Measurements from ENCODE around the gene RAF1. TPM values are rescaled to one million over a fixed set of nuclear protein-coding genes. Genes with fewer than 3 reads are reported as not detected.

The RAF1 gene
- total RNA-seq, 1 donor from 2014 or later = 91.0 TPM

DNA sequence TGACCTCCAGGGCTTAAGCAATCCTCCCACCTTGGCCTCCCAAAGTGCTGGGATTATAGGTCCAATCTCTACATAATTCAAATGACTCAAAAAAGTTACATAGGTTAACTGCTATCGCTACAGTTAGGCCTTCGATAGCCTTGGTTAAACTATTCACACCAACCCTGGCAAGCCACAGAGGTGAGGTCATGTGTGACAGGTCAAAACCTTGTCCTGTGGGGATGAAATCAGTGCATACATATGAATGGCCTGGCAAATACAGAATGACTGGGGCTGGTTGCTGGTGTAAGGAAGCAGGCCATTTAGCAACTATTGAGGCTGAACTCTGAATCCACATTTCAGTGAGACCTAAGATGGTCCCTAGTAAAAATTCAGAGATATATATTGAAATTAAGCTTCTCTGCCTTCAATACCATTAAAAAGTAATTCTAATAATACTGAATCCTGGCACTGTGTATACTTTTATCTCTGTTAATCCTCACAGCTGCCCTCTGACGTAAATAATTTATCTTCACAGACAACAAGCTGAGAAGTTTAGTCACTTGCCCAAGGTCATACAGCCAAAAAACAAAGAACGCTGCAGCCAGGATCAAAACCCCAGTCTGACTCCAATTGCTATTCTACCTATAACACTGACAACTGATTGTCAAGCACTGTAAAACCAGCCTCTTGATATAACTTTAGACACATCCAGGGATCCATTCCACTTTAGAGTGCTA, 71.8 kb downstream of the RAF1 start:
- no peak overlapping the region for H3K27ac Mint-ChIP-seq
- no peak for DNase-seq (ENCODE audit: low spot score)
- no peak overlapping the region for H3K4me3 Mint-ChIP-seq
- intact Hi-C loops (cut with micrococcal nuclease) = no loop called here
- H3K36me3 Mint-ChIP-seq (ENCODE audit: low read depth) = peaks cover 39% of the 10 kb centered on the region
- no peaks in the 10 kb centered on the region for H3K9me3 Mint-ChIP-seq
- H3K27me3 Mint-ChIP-seq (ENCODE audit: insufficient read depth) = no peaks in the 10 kb centered on the region
- H3K4me1 Mint-ChIP-seq (ENCODE audit: low read depth) = peaks cover 4% of the 10 kb centered on the region

DNA sequence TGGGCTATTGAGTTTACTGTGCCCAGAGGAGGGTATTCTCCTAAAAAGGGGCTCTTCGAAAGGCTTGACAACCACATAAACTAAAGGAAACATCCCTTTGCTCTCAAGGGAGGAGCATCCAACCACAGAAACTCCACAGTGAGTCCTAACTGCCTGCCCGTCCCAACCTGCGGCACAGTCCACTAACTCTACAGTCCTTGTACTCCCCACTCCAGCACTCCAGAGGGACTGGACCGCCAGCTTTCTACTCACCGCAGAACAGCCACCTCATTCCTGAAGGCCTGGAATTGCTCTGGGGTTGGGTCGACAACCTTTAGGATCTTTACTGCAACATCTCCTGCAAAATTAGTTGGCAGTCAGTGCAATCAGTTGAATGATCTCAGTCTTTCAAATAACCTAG, 72.5 kb downstream of the RAF1 start:
- no peak for DNase-seq (ENCODE audit: low spot score)
- intact Hi-C loops (cut with micrococcal nuclease) = no loop called here
- Mint-ChIP-seq H3K9me3 (no peaks in the 10 kb centered on the region), H3K36me3 (ENCODE audit: low read depth) (peaks cover 37% of the 10 kb centered on the region), H3K4me3 (no peak overlapping the region), H3K27ac (no peak overlapping the region), H3K4me1 (ENCODE audit: low read depth) (peaks cover 4% of the 10 kb centered on the region), H3K27me3 (ENCODE audit: insufficient read depth) (no peaks in the 10 kb centered on the region)

DNA sequence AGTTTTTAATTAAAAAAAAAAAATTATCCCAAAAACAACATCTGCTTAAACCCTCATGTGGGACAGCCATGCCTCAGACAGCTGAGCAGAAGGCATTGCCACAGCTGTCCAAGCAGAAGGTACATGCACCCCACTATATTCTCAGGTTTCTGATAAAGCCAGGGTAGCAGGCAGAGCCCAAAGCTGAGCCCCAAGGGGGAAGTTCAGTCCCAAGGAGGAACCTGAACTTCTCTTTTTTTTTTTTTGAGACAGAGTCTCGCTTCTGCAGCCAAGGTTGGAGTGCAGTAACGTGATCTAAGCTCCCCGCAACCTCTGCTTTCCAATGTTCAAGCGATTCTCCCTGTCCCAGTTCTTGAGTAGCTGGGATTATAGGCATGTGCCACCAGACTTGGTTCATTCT, 73.8 kb downstream of the RAF1 start:
- Mint-ChIP-seq H3K27ac (no peak overlapping the region), H3K9me3 (no peaks in the 10 kb centered on the region), H3K36me3 (ENCODE audit: low read depth) (peaks cover 38% of the 10 kb centered on the region), H3K27me3 (ENCODE audit: insufficient read depth) (no peaks in the 10 kb centered on the region), H3K4me1 (ENCODE audit: low read depth) (peaks cover 4% of the 10 kb centered on the region), H3K4me3 (no peak overlapping the region)
- intact Hi-C loops (cut with micrococcal nuclease) = no loop called here
- DNase-seq (ENCODE audit: low spot score) = no peak

DNA sequence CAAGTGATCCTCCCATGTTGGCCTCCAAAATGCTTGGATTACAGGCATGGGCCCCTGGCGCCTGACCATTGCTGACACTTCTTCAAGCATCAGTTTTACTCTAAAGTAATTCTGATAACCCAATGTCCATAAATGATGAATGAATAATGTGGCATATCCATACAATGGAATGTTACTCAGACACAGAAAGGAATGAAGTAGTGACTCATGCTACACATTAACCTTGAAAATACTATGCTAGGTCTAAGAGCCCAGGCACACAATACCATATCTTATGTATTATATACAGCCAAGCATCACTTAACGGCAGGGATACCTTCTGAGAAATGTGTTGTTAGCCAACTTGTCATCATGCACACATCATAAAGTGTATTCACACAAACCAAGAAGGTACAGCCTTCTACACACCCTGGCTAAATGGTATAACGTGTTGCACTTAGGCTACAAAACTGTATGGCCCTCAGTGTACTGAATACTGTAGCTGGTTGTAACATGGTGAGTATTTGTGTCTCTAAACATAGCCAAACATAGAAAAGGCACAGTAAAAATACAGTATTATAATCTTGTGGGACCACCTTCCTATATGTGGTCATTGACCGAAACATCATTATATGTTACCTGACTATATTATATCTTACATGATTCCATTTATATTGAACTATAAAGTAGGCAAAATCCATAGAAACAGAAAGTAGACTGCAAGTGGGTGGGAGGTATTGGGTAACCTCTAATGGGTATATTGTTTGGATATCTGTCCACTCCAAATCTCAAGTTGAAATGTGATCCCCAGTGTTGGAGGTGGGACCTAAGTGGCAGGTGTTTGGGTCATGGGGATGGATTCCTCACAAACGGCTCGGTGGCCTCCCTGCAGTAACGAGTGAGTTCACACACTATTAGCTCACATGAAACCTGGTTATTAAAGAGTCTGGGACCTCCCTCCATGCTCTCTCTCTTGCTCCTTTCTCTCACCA, 75.6 kb downstream of the RAF1 start:
- Mint-ChIP-seq H3K4me1 (ENCODE audit: low read depth) (no peaks in the 10 kb centered on the region), H3K27ac (no peak overlapping the region), H3K9me3 (no peaks in the 10 kb centered on the region), H3K27me3 (ENCODE audit: insufficient read depth) (no peaks in the 10 kb centered on the region), H3K4me3 (no peak overlapping the region), H3K36me3 (ENCODE audit: low read depth) (peaks cover 39% of the 10 kb centered on the region)
- DNase-seq (ENCODE audit: low spot score) = no peak
- intact Hi-C loops (cut with micrococcal nuclease) = no loop called here

DNA sequence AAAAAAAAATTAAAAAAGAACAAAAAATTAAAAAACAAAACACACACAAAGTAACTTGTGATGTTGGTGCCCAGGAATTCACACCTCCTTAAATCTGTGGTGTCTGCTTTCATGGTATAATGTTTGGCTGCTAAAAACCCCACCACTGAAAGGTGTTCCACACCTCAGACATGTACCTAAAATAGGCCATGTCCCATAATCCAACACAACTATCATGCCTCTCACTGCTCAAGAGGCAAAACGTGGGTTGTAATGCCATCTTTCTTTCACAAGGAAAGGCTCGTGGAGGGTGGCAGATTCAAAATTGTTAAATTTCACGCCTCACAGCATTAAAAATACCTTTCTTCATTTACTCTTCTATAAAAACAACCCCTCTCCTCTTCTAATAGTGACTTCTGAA, 77.5 kb downstream of the RAF1 start:
- no peak overlapping the region for H3K27ac Mint-ChIP-seq
- no peaks in the 10 kb centered on the region for H3K4me1 Mint-ChIP-seq (ENCODE audit: low read depth)
- no peaks in the 10 kb centered on the region for H3K27me3 Mint-ChIP-seq (ENCODE audit: insufficient read depth)
- no peak for DNase-seq (ENCODE audit: low spot score)
- H3K36me3 Mint-ChIP-seq (ENCODE audit: low read depth) = peaks cover 42% of the 10 kb centered on the region
- intact Hi-C loops (cut with micrococcal nuclease) = no loop called here
- no peaks in the 10 kb centered on the region for H3K9me3 Mint-ChIP-seq
- no peak overlapping the region for H3K4me3 Mint-ChIP-seq

DNA sequence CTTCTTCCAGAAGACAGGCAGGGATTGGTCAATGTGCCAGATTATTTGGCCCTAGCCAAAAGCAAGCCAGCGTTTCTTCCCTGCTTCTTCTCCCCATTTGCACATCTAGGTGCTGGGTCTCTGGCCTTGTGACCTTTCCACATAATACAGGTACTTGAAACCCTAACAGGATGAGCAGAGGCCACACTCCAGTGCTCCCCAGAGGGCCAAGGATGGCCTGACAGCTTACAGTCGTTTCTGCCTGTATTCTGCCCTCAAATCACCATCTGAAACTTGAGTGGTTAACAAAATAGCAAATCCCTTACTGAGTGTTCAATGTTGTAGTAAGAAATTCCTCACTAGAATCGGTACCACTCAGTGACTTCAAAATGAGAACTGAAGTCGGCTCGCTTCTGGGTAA, 77.9 kb downstream of the RAF1 start:
- Mint-ChIP-seq H3K36me3 (ENCODE audit: low read depth) (peaks cover 43% of the 10 kb centered on the region), H3K27ac (no peak overlapping the region), H3K27me3 (ENCODE audit: insufficient read depth) (no peaks in the 10 kb centered on the region), H3K4me3 (no peak overlapping the region), H3K4me1 (ENCODE audit: low read depth) (no peaks in the 10 kb centered on the region), H3K9me3 (no peaks in the 10 kb centered on the region)
- DNase-seq (ENCODE audit: low spot score) = no peak
- intact Hi-C loops (cut with micrococcal nuclease) = no loop called here

DNA sequence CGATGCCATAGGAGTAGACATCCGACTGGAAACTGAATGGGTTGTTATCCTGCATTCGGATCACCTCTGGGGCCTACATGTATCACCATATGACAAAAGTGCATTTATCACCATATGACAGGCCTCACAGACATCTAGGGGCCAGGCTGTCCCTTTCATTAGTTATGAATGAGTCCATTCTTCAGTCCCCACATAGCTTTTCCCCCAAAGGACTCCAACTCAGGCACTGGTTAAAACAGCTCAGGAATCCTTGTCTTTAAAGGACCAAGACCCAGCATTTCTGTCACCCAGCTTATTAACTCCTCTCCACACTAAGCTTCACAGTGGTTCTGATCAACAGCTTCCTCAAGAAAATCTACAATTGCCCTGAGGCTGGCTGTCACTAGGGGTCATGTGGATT, 78.7 kb downstream of the RAF1 start:
- Mint-ChIP-seq H3K9me3 (no peaks in the 10 kb centered on the region), H3K27me3 (ENCODE audit: insufficient read depth) (no peaks in the 10 kb centered on the region), H3K4me3 (no peak overlapping the region), H3K4me1 (ENCODE audit: low read depth) (no peaks in the 10 kb centered on the region), H3K36me3 (ENCODE audit: low read depth) (peaks cover 44% of the 10 kb centered on the region), H3K27ac (no peak overlapping the region)
- no peak for DNase-seq (ENCODE audit: low spot score)
- intact Hi-C loops (cut with micrococcal nuclease) = no loop called here

DNA sequence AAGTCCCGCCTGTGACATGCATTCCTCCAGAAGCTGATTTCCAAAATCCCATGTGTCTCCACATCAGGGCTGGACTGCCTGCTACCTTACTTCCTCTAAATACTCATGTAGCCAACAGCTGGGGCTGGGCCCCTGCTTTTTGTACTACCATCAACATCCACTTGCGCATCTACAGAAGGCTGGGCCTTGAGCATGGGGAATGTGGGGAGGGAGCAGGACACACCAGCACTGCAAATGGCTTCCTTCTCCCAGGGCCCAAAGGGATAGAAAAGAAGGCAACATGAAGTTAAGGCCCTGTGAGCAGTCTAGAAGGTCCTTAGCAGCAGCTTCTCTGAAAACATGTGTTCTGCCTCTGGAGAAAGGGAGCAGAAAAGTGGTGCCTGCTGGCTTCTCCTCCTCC, 79.8 kb downstream of the RAF1 start:
- no peaks in the 10 kb centered on the region for H3K9me3 Mint-ChIP-seq
- no peak for DNase-seq (ENCODE audit: low spot score)
- H3K27ac Mint-ChIP-seq = no peak overlapping the region
- no peaks in the 10 kb centered on the region for H3K4me1 Mint-ChIP-seq (ENCODE audit: low read depth)
- H3K36me3 Mint-ChIP-seq (ENCODE audit: low read depth) = peaks cover 45% of the 10 kb centered on the region
- no peak overlapping the region for H3K4me3 Mint-ChIP-seq
- intact Hi-C loops (cut with micrococcal nuclease) = no loop called here
- H3K27me3 Mint-ChIP-seq (ENCODE audit: insufficient read depth) = no peaks in the 10 kb centered on the region

DNA sequence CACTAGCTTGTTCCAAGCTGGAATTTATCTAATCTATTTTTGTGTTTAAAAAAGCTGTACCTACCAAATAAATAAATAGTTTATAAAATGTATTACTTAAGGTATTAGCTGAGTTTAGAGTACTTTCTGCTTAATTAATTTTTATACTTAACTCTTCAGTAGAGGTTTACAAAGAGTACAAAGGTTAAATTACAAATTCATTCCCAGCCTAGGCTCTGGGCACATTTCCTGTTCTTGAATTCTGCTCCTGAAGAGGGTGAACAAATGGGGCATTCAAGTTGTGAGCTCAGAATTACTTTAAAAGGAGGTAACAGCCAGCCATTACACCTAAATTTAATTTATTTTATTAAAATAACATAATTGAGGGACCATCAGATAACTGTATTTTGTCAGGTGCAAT, 80.6 kb downstream of the RAF1 start:
- DNase-seq (ENCODE audit: low spot score) = no peak
- Mint-ChIP-seq H3K36me3 (ENCODE audit: low read depth) (peaks cover 45% of the 10 kb centered on the region), H3K9me3 (no peaks in the 10 kb centered on the region), H3K27me3 (ENCODE audit: insufficient read depth) (no peaks in the 10 kb centered on the region), H3K4me3 (no peak overlapping the region), H3K4me1 (ENCODE audit: low read depth) (no peaks in the 10 kb centered on the region), H3K27ac (no peak overlapping the region)
- intact Hi-C loops (cut with micrococcal nuclease) = no loop called here

DNA sequence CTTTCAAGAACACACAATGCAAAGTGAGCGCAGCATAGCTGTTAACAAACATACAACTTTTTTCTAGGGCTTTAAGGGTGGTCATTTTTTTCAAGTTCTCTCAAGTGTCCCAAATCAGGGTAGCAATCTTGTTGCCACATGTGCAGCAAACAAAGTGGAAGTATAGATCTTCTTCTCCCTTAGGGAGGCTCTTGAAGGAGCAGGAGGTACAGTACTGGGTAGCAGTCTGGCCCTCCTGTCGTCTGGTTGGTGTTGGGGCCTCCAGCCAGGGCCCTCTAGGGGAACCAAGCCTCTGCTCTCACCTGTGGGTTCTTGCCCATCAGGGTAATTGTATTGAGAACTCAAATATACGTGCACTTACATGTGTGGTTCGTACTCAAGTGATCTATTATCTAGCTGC, 81.2 kb downstream of the RAF1 start:
- no peak for DNase-seq (ENCODE audit: low spot score)
- Mint-ChIP-seq H3K27me3 (ENCODE audit: insufficient read depth) (no peaks in the 10 kb centered on the region), H3K9me3 (no peaks in the 10 kb centered on the region), H3K4me1 (ENCODE audit: low read depth) (no peaks in the 10 kb centered on the region), H3K27ac (no peak overlapping the region), H3K4me3 (no peak overlapping the region), H3K36me3 (ENCODE audit: low read depth) (peaks cover 46% of the 10 kb centered on the region)
- intact Hi-C loops (cut with micrococcal nuclease) = no loop called here

DNA sequence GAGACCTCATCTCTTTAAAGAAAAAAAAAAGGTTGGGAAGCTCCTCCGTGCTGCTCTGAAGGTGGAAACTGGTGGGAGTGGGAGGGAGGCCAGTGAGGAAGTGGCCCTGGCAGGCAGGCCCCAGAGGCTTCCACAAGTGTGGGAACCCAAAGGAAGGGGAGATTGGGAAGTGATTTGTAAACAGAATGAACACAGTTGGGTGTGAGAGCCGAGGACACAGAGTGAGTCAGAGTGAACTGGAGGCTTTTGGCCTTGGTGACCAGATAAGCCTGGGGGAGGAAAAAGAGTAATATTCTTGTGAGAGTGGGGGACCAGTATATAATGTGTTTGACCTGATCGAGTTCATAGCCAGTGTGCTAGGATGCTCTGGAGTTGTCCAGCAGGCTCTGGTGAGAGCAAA, 84.0 kb downstream of the RAF1 start:
- H3K4me1 Mint-ChIP-seq (ENCODE audit: low read depth) = no peaks in the 10 kb centered on the region
- no peaks in the 10 kb centered on the region for H3K27me3 Mint-ChIP-seq (ENCODE audit: insufficient read depth)
- peaks cover 47% of the 10 kb centered on the region for H3K36me3 Mint-ChIP-seq (ENCODE audit: low read depth)
- intact Hi-C loops (cut with micrococcal nuclease) = no loop called here
- H3K9me3 Mint-ChIP-seq = no peaks in the 10 kb centered on the region
- peak overlapping the region; percentile 31 for H3K27ac Mint-ChIP-seq
- DNase-seq (ENCODE audit: low spot score) = no peak
- H3K4me3 Mint-ChIP-seq = no peak overlapping the region

DNA sequence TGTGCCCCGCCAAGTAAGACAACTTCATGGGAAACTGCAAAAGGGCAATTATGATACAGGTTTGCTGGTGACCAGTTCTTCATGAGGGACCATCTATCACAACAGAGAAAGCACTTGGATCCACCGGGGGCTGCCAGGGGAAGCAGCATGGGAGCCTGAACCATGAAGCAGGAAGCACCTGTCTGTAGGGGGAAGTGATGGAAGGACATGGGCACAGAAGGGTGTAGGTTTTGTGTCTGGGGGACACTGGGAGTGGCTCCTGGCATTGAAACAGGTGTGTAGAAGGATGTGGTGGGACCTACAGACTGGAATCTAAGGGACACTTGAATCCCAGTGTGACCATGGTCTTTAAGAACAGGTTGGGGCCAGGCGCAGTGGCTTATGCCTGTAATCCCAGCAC, 84.5 kb downstream of the RAF1 start:
- no peak overlapping the region for H3K27ac Mint-ChIP-seq
- H3K4me1 Mint-ChIP-seq (ENCODE audit: low read depth) = no peaks in the 10 kb centered on the region
- no peak overlapping the region for H3K4me3 Mint-ChIP-seq
- DNase-seq (ENCODE audit: low spot score) = no peak
- H3K27me3 Mint-ChIP-seq (ENCODE audit: insufficient read depth) = no peaks in the 10 kb centered on the region
- no peaks in the 10 kb centered on the region for H3K9me3 Mint-ChIP-seq
- intact Hi-C loops (cut with micrococcal nuclease) = no loop called here
- H3K36me3 Mint-ChIP-seq (ENCODE audit: low read depth) = peaks cover 48% of the 10 kb centered on the region

DNA sequence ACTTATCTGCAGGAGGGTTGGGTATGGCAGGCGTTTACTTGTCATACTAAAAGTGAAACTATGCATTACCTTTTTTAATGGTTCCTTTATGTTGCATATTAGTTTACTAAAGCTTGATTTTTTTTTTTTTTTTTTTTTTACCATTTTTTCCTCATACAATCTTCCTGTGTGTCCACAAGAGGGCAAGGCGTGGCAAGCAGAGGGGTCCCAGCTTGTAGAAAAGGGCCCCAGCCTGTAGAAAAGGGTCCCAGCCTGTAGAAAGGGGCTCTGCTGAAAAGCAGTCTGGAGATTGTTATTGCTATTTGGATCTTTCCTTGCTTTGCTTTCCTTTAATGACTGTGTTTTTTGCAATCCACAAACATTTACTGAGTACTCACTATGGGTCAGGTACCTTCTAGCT, 85.2 kb downstream of the RAF1 start:
- intact Hi-C loops (cut with micrococcal nuclease) = no loop called here
- no peaks in the 10 kb centered on the region for H3K4me1 Mint-ChIP-seq (ENCODE audit: low read depth)
- no peak overlapping the region for H3K4me3 Mint-ChIP-seq
- DNase-seq (ENCODE audit: low spot score) = no peak
- H3K27ac Mint-ChIP-seq = no peak overlapping the region
- no peaks in the 10 kb centered on the region for H3K27me3 Mint-ChIP-seq (ENCODE audit: insufficient read depth)
- peaks cover 50% of the 10 kb centered on the region for H3K36me3 Mint-ChIP-seq (ENCODE audit: low read depth)
- no peaks in the 10 kb centered on the region for H3K9me3 Mint-ChIP-seq

Data from activated T-helper 1 cell treated with anti-CD3 and anti-CD28 coated beads, Interleukin-12 subunit alpha, Interleukin-12 subunit beta, Interleukin-2, Interleukin-4 antibody, amounts not matched to agents 30 ng/mL and 10 ng/mL and 1 ng/mL, durations not matched to agents 14 hours and 24 hours and 36 hours (primary cell).